OCI-LY1 (cell line): ENCODE data around the gene NXNL1.

Source experiments
- H2AFZ ChIP-seq: fragments of 200-600 bp; sonication (generic), shearing (Covaris generic); 2 replicates; pipeline ENCODE4 v1.6.0; 2014; ENCODE audit warnings: antibody characterized with exemption, mild to moderate bottlenecking, low read length
- H3F3A ChIP-seq: fragments of 200-600 bp; sonication (generic), shearing (Covaris generic); 2 replicates; pipeline ENCODE4 v1.6.0; 2014; ENCODE audit warnings: mild to moderate bottlenecking, antibody characterized with exemption, low read length, moderate library complexity; ENCODE audit not compliant: insufficient read depth
- H3K27ac ChIP-seq: fragments of 200-600 bp; sonication (generic); 2 replicates; pipeline ENCODE4 v1.5.1; 2014; ENCODE audit warnings: low read length, mixed run types, mild to moderate bottlenecking, low read depth; ENCODE audit not compliant: poor library complexity, severe bottlenecking
- H3K27me3 ChIP-seq: fragments of 200-600 bp; sonication (generic); 2 replicates; pipeline ENCODE4 v1.6.0; 2014; ENCODE audit warnings: antibody characterized with exemption, mild to moderate bottlenecking, low read length, moderate library complexity; ENCODE audit not compliant: insufficient read depth
- H3K36me3 ChIP-seq: fragments of 200-600 bp; sonication (generic); 2 replicates; pipeline ENCODE4 v1.6.1; 2014; ENCODE audit warnings: mild to moderate bottlenecking, antibody characterized with exemption, low read length, moderate library complexity, mixed read lengths; ENCODE audit not compliant: insufficient read depth
- H3K4me1 ChIP-seq: fragments of 200-600 bp; sonication (generic); 2 replicates; pipeline ENCODE4 v1.5.1; 2014; ENCODE audit warnings: mild to moderate bottlenecking, low read length, moderate library complexity; ENCODE audit not compliant: insufficient read depth, severe bottlenecking
- H3K4me2 ChIP-seq: fragments of 200-600 bp; sonication (generic), shearing (Covaris generic); 2 replicates; pipeline ENCODE4 v1.6.1; 2014; ENCODE audit warnings: low read length
- H3K4me3 ChIP-seq: fragments of 200-600 bp; sonication (generic); 2 replicates; pipeline ENCODE4 v1.5.1; 2014; ENCODE audit warnings: low read length, low read depth, mild to moderate bottlenecking, mixed read lengths; ENCODE audit not compliant: poor library complexity, severe bottlenecking
- H3K79me2 ChIP-seq: fragments of 200-600 bp; shearing (Covaris generic); 2 replicates; pipeline ENCODE4 v1.6.1; 2016; ENCODE audit warnings: mixed run types, low read length, mixed read lengths; ENCODE audit not compliant: insufficient read depth
- H3K9ac ChIP-seq: fragments of 200-600 bp; sonication (generic), shearing (Covaris generic); 2 replicates; pipeline ENCODE4 v1.6.1; 2014; ENCODE audit warnings: mild to moderate bottlenecking, low read length, mixed read lengths
- H3K9me2 ChIP-seq: fragments of 200-600 bp; sonication (generic), shearing (Covaris generic); 2 replicates; pipeline ENCODE4 v1.6.1; 2014; ENCODE audit warnings: low read depth, mild to moderate bottlenecking, low read length, mixed read lengths
- H3K9me3 ChIP-seq: fragments of 200-600 bp; shearing (Covaris generic); 2 replicates; pipeline ENCODE4 v1.6.1; 2014; ENCODE audit warnings: low read length, mixed read lengths
- H4K20me1 ChIP-seq: fragments of 200-600 bp; sonication (generic), shearing (Covaris generic); 2 replicates; pipeline ENCODE4 v1.6.0; 2016; ENCODE audit warnings: mild to moderate bottlenecking, low read length; ENCODE audit not compliant: insufficient read depth
- CTCF ChIP-seq: fragments of 200-600 bp; sonication (generic), shearing (Covaris generic); IDR thresholded peaks from 2 replicates; pipeline ENCODE4 v1.5.1; 2017; ENCODE audit warnings: mild to moderate bottlenecking, antibody characterized with exemption, low read length, moderate library complexity, mixed read lengths
- EZH2 ChIP-seq: fragments of 200-600 bp; sonication (generic), shearing (Covaris generic); IDR thresholded peaks from 2 replicates; pipeline ENCODE4 v1.8.0; 2017; ENCODE audit warnings: borderline replicate concordance, mixed run types, mild to moderate bottlenecking, antibody characterized with exemption, low read length, moderate library complexity, mixed read lengths

NXNL1 gene

GRCh38 chr19:17484520-17485185 lies 23.9 kb upstream of the NXNL1 start:
- Histone ChIP-seq H3K36me3 (no peaks in the 10 kb centered on the region), H3F3A (no peaks in the 10 kb centered on the region), H3K9me3 (no peaks in the 10 kb centered on the region), H3K79me2 (no peaks in the 10 kb centered on the region), H3K4me2 (no peak overlapping the region), H2AFZ (no peak overlapping the region), H4K20me1 (no peaks in the 10 kb centered on the region), H3K4me3 (no peak overlapping the region), H3K27me3 (0 out of 2 replicates have a peak, but pooled peaks cover 4% of the 10 kb centered on the region), H3K27ac (no peak overlapping the region), H3K9ac (no peak overlapping the region), H3K9me2 (no peaks in the 10 kb centered on the region), H3K4me1 (peaks cover 11% of the 10 kb centered on the region)
- no peak for TF ChIP-seq CTCF
- TF ChIP-seq EZH2: no peak

- Histone ChIP-seq H3K4me1 (peaks cover 8% of the 10 kb centered on the region), H3F3A (no peaks in the 10 kb centered on the region), H3K9me3 (no peaks in the 10 kb centered on the region), H4K20me1 (no peaks in the 10 kb centered on the region), H3K4me2 (no peak overlapping the region), H3K9ac (no peak overlapping the region), H3K27me3 (0 out of 2 replicates have a peak, but pooled peaks cover 4% of the 10 kb centered on the region), H3K9me2 (no peaks in the 10 kb centered on the region), H3K79me2 (no peaks in the 10 kb centered on the region), H3K27ac (no peak overlapping the region), H3K4me3 (no peak overlapping the region), H2AFZ (no peak overlapping the region), H3K36me3 (no peaks in the 10 kb centered on the region)
- TF ChIP-seq CTCF (no peak), EZH2 (no peak)
Measured at GRCh38 chr19:17483605-17484002, 22.9 kb upstream of the NXNL1 start.

GRCh38 chr19:17482877-17483604 lies 22.3 kb upstream of the NXNL1 start:
- no peaks in the 10 kb centered on the region for H3K9me2 ChIP-seq
- H3K4me2 ChIP-seq: no peak overlapping the region
- peaks cover 2% of the 10 kb centered on the region for H3K4me1 ChIP-seq
- no peaks in the 10 kb centered on the region for H3K79me2 ChIP-seq
- no peaks in the 10 kb centered on the region for H4K20me1 ChIP-seq
- TF ChIP-seq CTCF: no peak
- no peak for TF ChIP-seq EZH2
- H3K9ac ChIP-seq: no peak overlapping the region
- H3F3A ChIP-seq: no peaks in the 10 kb centered on the region
- H2AFZ ChIP-seq: no peak overlapping the region
- H3K36me3 ChIP-seq: no peaks in the 10 kb centered on the region
- no peak overlapping the region for H3K4me3 ChIP-seq
- H3K27me3 ChIP-seq: 0 out of 2 replicates have a peak, but pooled peaks cover 4% of the 10 kb centered on the region
- H3K27ac ChIP-seq: no peak overlapping the region
- H3K9me3 ChIP-seq: no peaks in the 10 kb centered on the region
